Skeletal muscle satellite cell (primary cell): Measurements from ENCODE around the gene TMEM272.

ENCODE experiments used
- H3K27me3 ChIP-seq: 2 replicates; pipeline ENCODE4 v1.7.0; 2013; ENCODE audit warnings: low read length; ENCODE audit not compliant: control insufficient read depth, insufficient read depth
- H3K36me3 ChIP-seq: 2 replicates; pipeline ENCODE4 v1.7.0; 2013; ENCODE audit warnings: mild to moderate bottlenecking, control low read depth, low read length; ENCODE audit not compliant: insufficient read depth
- H3K4me1 ChIP-seq: 2 replicates; pipeline ENCODE4 v1.7.0; 2013; ENCODE audit warnings: low read length; ENCODE audit not compliant: control insufficient read depth, insufficient read depth
- H3K4me2 ChIP-seq: 2 replicates; pipeline ENCODE4 v1.7.0; 2013; ENCODE audit warnings: mild to moderate bottlenecking, low read length
- H3K4me3 ChIP-seq: 2 replicates; pipeline ENCODE4 v1.7.0; 2013; ENCODE audit warnings: low read length
- H3K9ac ChIP-seq: 2 replicates; pipeline ENCODE4 v1.7.0; 2013; ENCODE audit warnings: mild to moderate bottlenecking, low read depth, low read length, moderate library complexity
- H3K9me3 ChIP-seq: replicated peaks from 2 replicates; pipeline ENCODE4 v1.7.0; 2013; ENCODE audit warnings: mild to moderate bottlenecking, control low read depth, low read length

Gene TMEM272

DNA sequence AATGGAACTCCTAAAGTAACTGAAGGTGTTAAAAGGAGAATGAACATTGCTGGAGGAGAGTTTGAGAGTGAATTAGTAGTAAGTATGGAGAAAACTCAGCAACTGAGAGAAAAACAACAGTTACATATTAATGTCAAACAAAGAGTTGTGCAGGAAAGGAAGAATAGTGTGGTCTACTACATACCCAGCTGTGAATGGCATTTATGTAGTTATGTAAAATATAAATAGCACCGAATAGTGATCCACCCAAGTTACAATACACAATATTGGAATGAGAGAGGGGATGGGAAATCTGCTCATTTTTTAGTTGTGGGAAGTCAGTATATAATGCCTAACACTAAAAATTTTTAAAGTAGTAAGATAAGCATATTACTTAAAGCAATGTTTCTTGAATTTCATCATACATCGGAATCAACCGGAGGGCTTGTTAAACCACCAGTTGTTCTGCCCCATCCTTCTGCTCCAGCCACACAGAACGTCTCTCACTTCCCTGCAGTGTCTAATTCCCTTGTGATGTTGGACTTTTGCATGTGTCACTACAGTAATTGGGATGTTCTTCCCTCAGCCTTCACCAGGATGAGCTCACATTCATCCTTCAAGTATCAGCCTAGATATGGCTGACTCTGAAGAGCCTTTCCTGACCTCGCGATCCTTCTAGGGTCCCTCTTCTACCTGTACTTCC lies 28.3 kb upstream of the TMEM272 start:
- Histone ChIP-seq H3K4me2 (no peak overlapping the region), H3K4me1 (no peaks in the 10 kb centered on the region), H3K27me3 (peaks cover 56% of the 10 kb centered on the region)

DNA sequence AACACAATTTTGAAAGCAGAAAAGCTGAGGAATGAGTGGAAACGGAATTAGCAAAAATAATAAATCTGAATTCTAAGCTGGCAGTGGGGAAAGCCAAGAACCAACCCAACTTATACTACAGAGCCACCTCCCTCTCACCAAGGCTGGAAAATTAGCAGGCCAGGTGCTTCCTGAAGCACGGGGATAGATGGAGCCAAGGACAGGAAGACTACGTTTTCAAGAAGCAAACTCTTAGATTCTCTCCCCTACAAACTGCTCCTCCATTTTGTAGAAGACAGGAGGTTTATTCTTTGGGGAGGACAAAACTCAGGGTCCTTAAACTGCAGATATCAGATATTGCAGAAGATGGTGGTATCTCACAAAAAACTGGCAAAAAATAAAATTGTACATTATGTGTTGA lies 25.6 kb upstream of the TMEM272 start:
- Histone ChIP-seq H3K4me1 (no peaks in the 10 kb centered on the region), H3K36me3 (no peaks in the 10 kb centered on the region), H3K9ac (no peak overlapping the region), H3K4me3 (no peak overlapping the region), H3K4me2 (no peak overlapping the region), H3K9me3 (no peaks in the 10 kb centered on the region), H3K27me3 (peaks cover 59% of the 10 kb centered on the region)

More for the DNA sequence above, 28.3 kb upstream of the TMEM272 start:
- H3K36me3 ChIP-seq: no peaks in the 10 kb centered on the region
- no peak overlapping the region for H3K4me3 ChIP-seq
- H3K9ac ChIP-seq: no peak overlapping the region
- no peaks in the 10 kb centered on the region for H3K9me3 ChIP-seq

DNA sequence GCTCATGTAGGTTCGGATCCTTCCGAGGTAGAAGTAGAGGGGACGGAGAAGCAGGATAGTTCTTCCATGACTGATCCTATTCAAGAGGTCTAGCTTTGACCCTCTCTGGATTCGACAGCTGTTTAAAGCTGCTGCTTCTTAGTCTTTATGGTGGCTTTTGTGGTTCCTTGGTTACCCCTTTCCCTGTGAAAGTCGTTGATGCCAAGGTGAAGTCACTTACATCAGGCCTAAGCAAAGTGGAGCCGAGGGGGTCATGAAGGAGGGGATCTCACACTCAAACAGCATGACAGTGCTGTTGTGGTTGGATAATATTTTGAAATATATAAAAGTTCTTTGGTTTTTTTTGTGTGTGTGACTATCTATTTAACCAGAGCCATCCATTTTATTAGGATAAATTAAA lies 24.9 kb upstream of the TMEM272 start:
- Histone ChIP-seq H3K9me3 (no peaks in the 10 kb centered on the region), H3K4me1 (no peaks in the 10 kb centered on the region), H3K4me3 (no peak overlapping the region), H3K9ac (no peak overlapping the region), H3K27me3 (peaks cover 59% of the 10 kb centered on the region), H3K4me2 (no peak overlapping the region), H3K36me3 (no peaks in the 10 kb centered on the region)

DNA sequence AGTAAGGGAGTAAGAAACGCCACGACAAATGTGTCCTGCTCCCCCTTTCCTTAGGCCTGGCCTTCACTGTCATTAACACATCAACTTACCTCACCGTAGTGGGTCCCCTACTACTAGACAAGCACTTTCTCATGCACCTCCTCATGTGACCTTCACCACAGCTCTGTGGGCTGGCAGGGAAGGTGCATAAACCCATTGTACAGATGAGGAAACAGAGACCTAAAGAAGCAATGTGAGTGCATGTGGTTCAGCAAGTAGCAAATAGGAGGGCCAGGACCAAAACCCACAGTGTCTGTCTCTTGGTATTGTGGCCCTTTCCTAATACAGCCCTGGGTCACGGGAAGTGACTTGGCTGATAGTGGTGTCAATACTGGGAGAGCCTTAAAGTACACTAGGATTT lies 22.1 kb upstream of the TMEM272 start:
- Histone ChIP-seq H3K9me3 (no peaks in the 10 kb centered on the region), H3K4me2 (no peak overlapping the region), H3K9ac (no peak overlapping the region), H3K27me3 (peaks cover 59% of the 10 kb centered on the region), H3K4me1 (no peaks in the 10 kb centered on the region), H3K4me3 (no peak overlapping the region), H3K36me3 (no peaks in the 10 kb centered on the region)

DNA sequence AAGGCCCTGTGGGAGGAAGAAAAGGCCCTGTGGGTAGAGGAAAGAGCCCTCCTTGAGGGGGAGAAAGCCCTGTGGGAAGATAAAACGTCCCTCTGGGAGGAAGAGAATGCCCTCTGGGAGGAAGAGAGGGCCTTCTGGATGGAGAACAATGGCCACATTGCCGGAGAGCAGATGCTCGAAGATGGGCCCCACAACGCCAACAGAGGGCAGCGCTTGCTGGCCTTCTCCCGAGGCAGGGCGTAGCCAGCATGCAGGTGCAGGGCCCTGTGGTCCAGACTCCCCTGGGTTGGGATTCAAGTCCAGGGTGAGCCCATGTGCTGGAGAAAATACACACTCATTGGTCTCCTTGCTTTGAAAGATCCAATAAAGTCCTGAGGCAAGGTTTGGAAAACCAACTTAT lies 20.9 kb upstream of the TMEM272 start:
- Histone ChIP-seq H3K27me3 (peaks cover 59% of the 10 kb centered on the region), H3K4me1 (no peaks in the 10 kb centered on the region), H3K9ac (no peak overlapping the region), H3K4me3 (no peak overlapping the region), H3K36me3 (no peaks in the 10 kb centered on the region), H3K4me2 (no peak overlapping the region), H3K9me3 (no peaks in the 10 kb centered on the region)

DNA sequence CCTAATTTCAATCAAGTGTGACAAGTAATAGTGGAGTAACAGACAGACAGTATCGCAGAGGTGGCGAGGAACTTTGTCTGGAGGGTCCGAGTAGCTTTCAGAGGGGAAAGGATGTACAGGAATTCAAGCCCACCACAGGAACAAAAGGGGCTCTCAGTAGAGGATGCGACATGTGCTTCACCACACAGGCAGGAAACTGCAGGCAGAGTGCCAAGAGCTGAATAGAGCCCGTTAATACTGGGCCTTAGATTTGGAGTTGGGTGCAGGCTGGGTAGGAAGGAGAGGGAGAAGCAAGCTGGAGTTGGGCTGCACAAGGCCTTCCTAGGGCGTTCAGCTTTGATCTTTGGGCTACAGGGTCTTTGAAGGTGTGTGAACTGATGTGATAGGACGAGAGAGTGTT lies 18.0 kb upstream of the TMEM272 start:
- Histone ChIP-seq H3K4me2 (no peak overlapping the region), H3K36me3 (no peaks in the 10 kb centered on the region), H3K4me1 (no peaks in the 10 kb centered on the region), H3K9me3 (no peaks in the 10 kb centered on the region), H3K9ac (no peak overlapping the region), H3K27me3 (peaks cover 52% of the 10 kb centered on the region), H3K4me3 (no peak overlapping the region)

DNA sequence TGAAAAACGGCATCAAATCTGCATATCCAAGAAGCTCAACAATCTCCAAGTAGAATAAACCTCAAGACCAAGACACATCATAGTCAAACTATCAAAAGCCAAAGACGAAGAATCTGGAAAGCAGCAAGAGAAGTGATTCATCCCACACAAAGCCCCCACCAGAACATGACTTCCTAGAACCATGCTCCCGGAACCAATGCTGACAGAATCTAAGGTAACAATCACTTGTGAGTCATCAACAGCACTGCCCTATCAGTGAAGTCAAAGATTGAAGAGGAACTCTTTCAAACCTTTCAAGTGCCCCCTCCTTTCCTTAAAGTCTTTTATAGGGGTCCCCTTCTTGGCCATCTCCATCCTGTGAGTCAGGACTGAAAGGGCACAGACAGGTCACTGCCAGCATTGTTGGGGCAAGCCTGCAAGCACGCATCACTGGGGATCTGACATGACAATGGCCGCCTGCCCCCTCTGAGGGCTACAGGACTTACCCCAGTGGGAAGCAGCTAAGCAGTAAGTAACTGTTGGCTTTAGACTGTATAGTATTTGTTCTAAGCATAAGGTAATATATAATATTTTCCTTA lies 16.8 kb upstream of the TMEM272 start, which contains the start of gene CCDC70:
Gene CCDC70, plus strand, starts transcription at position 247 of the 578 bp plus-strand sequence. CDS start 3,443 bp downstream, outside the sequence.
- H3K4me1 ChIP-seq: no peaks in the 10 kb centered on the region
- H3K27me3 ChIP-seq: peaks cover 51% of the 10 kb centered on the region
- H3K4me2 ChIP-seq: no peak within 1 kb of the TSS
- H3K36me3 ChIP-seq: no peaks in the 10 kb centered on the region
- no peaks in the 10 kb centered on the region for H3K9me3 ChIP-seq
- no peak within 1 kb of the TSS for H3K4me3 ChIP-seq
- no peak within 1 kb of the TSS for H3K9ac ChIP-seq

DNA sequence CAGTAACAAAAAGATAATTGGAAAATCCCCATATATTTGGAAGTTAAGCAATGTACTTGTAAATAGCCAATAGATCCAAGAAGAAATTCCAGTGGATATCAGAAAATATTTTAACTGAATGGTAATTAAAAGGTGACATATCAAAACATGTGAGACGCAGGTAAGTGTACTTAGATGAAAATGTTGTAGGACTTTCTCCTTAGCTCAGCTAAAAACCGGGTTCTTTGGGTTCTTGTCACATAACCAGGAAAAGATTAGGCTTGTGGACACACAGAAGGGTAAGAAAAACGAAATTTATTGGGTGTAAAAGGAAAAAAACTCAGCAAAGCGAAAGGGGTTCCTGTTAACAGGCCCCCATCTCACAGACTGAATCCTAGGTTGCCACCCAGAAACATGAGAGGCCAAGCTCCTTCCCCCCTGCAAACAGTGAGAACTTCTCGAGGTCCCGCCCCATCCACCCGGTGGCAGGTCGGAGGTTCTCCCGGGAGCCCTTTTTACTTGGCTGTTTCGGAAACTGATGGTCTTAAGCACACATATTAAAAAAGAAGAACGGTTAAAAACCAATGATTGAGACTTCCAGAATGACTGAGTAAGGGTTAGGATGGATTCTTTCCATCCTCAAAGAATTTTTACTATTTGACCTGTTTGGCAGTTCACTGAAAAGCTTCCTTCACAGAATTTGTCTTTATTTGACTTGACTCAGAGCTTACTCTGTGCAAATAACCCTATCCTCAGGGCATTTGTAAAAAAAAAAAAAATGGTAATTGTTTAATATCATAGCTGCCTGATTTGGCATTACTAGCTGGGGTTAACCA lies 13.7 kb upstream of the TMEM272 start:
- Histone ChIP-seq H3K4me2 (no peak overlapping the region), H3K4me1 (no peaks in the 10 kb centered on the region), H3K36me3 (no peaks in the 10 kb centered on the region), H3K27me3 (peaks cover 63% of the 10 kb centered on the region), H3K9ac (no peak overlapping the region), H3K4me3 (no peak overlapping the region), H3K9me3 (no peaks in the 10 kb centered on the region)

DNA sequence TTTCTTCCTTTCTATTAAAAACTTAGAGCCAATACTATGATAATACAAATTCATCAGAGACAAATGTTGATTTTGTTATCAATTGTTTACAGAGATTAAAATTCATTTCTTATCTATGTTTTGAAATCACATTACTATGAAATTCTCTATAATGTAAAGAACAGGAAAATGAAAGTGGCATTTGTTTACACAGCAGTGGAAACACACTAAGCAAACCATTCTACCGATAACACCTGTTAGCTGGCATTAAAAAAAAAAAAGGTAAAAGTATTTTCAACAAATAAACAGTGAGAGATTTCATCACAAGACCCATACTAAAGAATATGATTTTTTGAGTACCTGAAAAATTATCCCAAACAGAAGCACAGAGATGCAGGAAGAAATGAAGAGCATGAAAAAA lies 12.0 kb upstream of the TMEM272 start:
- Histone ChIP-seq H3K4me2 (no peak overlapping the region), H3K4me3 (no peak overlapping the region), H3K4me1 (no peaks in the 10 kb centered on the region), H3K9ac (no peak overlapping the region), H3K9me3 (no peaks in the 10 kb centered on the region), H3K36me3 (no peaks in the 10 kb centered on the region), H3K27me3 (peaks cover 51% of the 10 kb centered on the region)

DNA sequence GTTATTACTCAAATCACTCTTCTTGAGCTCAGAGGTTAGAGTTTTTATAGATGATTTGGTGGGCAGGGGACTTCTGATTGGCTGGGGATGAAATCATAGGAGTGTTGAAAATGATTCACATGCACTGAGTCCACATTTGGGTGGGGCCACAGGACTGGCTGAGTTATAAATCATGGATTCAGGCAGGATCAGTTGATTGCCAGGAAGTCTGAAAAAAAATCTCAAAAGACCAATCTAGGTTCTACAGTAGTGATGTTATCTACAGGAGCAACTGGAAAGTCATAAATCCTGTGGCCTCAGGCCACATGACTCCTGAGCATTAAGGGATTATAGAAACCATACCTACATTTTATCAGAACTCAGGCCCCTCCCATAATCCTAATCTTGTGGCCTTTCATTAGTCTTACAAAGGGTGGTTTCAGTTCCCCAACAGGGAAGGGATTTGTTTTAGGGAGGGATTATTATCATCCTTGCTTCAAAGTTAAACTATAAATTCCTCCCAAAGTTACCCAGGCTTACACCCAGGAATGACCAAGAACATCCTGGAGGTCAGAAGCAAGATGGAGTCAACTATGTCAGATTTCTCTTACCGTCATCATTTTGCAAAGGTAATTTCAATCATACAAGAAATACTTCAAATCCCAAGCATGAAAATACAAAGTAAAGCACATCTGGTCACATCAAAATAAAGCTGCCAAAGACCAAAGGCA lies 11.2 kb upstream of the TMEM272 start:
- no peak overlapping the region for H3K4me2 ChIP-seq
- no peak overlapping the region for H3K4me3 ChIP-seq
- no peaks in the 10 kb centered on the region for H3K9me3 ChIP-seq
- H3K4me1 ChIP-seq: no peaks in the 10 kb centered on the region
- H3K27me3 ChIP-seq: peaks cover 54% of the 10 kb centered on the region
- H3K9ac ChIP-seq: no peak overlapping the region
- H3K36me3 ChIP-seq: no peaks in the 10 kb centered on the region
